IMR-90 (cell line): Measurements from ENCODE around the gene FUT8. TPM values are rescaled to one million over a fixed set of nuclear protein-coding genes. Genes with fewer than 3 reads are reported as not detected.
"Not testable (repeated sequence)": the region's sequence is repeated elsewhere in the genome, so short reads cannot be mapped to it uniquely, and the experiment has no call there.

Experiments
- ATAC-seq: fragments of 200-7000 bp; cut with Tn5 transposase; 2 replicates; pipeline ENCODE4 v1.9.1; 2020; ENCODE audit warnings: low read depth, mild to moderate bottlenecking, moderate library complexity
- BruUV-seq: library from RNA; stranded (reverse); fragments of 400-500 nt; replicated peaks from 2 replicates; lab custom pipeline; 2021; lab: Mats Ljungman, UMichigan
- CTCF ChIA-PET: fragments of 300-600 bp; formaldehyde crosslinking; extraction: SDS; loops from one replicate; lab custom pipeline; 2021; ENCODE audit warnings: antibody characterized with exemption; lab: Yijun Ruan, JAX
- POLR2A ChIA-PET: fragments of 300-600 bp; sonication (Branson Sonifier 250); formaldehyde crosslinking; loops from one replicate; lab custom pipeline; 2022; ENCODE audit warnings: antibody characterized with exemption; ENCODE audit not compliant: unreplicated experiment; lab: Charles Lee
- DNase-seq: peaks from one replicate; pipeline ENCODE4 v3.0.0; 2013
- H2AFZ ChIP-seq: replicated peaks from 2 replicates; pipeline ENCODE3; 2013; ENCODE audit warnings: low read length, mild to moderate bottlenecking; ENCODE audit not compliant: poor library complexity
- H2AK5ac ChIP-seq: 2 replicates; pipeline ENCODE4 v1.6.1; 2013; ENCODE audit warnings: low read depth, low read length, inconsistent platforms
- H2AK9ac ChIP-seq: replicated peaks from 2 replicates; pipeline ENCODE3; 2013; ENCODE audit warnings: mild to moderate bottlenecking, low read depth, low read length, moderate library complexity; ENCODE audit not compliant: poor library complexity
- H2BK120ac ChIP-seq: 2 replicates; pipeline ENCODE4 v1.6.1; 2013; ENCODE audit warnings: low read depth, low read length, inconsistent platforms
- H2BK15ac ChIP-seq: 3 replicates; pipeline ENCODE4 v1.6.1; 2013; ENCODE audit warnings: low read depth, low read length, inconsistent platforms
- H2BK20ac ChIP-seq: 2 replicates; pipeline ENCODE4 v1.6.1; 2013; ENCODE audit warnings: low read depth, mild to moderate bottlenecking, inconsistent platforms, low read length, moderate library complexity
- H2BK5ac ChIP-seq: 2 replicates; pipeline ENCODE4 v1.6.1; 2013; ENCODE audit warnings: mild to moderate bottlenecking, low read depth, low read length, inconsistent platforms; ENCODE audit not compliant: poor library complexity, severe bottlenecking
- H3K14ac ChIP-seq: replicated peaks from 2 replicates; pipeline ENCODE4 v1.6.1; 2013; ENCODE audit warnings: low read depth, low read length, inconsistent platforms
- H3K18ac ChIP-seq: 2 replicates; pipeline ENCODE4 v1.6.1; 2013; ENCODE audit warnings: low read depth, low read length, control low read depth
- H3K23ac ChIP-seq: 2 replicates; pipeline ENCODE4 v1.6.1; 2013; ENCODE audit warnings: low read depth, low read length, inconsistent platforms
- H3K27ac ChIP-seq: 2 replicates; pipeline ENCODE4 v1.5.1; 2013; ENCODE audit warnings: mild to moderate bottlenecking, control low read depth, low read length; ENCODE audit not compliant: insufficient read depth
- H3K27me3 ChIP-seq: 2 replicates; pipeline ENCODE4 v1.6.1; 2013; ENCODE audit warnings: low read length; ENCODE audit not compliant: control insufficient read depth, insufficient read depth
- H3K36me3 ChIP-seq: 2 replicates; pipeline ENCODE4 v1.6.1; 2013; ENCODE audit warnings: low read length, mixed read lengths; ENCODE audit not compliant: control insufficient read depth, insufficient read depth
- H3K4ac ChIP-seq: 2 replicates; pipeline ENCODE4 v1.6.1; 2013; ENCODE audit warnings: low read depth, low read length, inconsistent platforms
- H3K4me1 ChIP-seq: 2 replicates; pipeline ENCODE4 v1.6.1; 2013; ENCODE audit warnings: low read length, mixed read lengths; ENCODE audit not compliant: control insufficient read depth, insufficient read depth
- H3K4me2 ChIP-seq: 2 replicates; pipeline ENCODE4 v1.6.1; 2013; ENCODE audit warnings: low read depth, mild to moderate bottlenecking, control low read depth, low read length, moderate library complexity
- H3K4me3 ChIP-seq: 2 replicates; pipeline ENCODE4 v1.5.1; 2013; ENCODE audit warnings: low read depth, mild to moderate bottlenecking, control low read depth, low read length, moderate library complexity; ENCODE audit not compliant: insufficient read depth
- H3K56ac ChIP-seq: 2 replicates; pipeline ENCODE4 v1.6.1; 2013; ENCODE audit warnings: low read length, inconsistent platforms; ENCODE audit not compliant: insufficient read depth; ENCODE audit errors: extremely low read depth
- H3K79me1 ChIP-seq, 2 experiments: 2 replicates each; pipeline ENCODE4 v1.6.1; 2013; ENCODE audit warnings: low read length in 2 of 2, inconsistent platforms in 1 of 2, low read depth in 1 of 2
- H3K9ac ChIP-seq: 2 replicates; pipeline ENCODE4 v1.6.1; 2013; ENCODE audit warnings: low read depth, low read length, control low read depth
- H3K9me1 ChIP-seq: 2 replicates; pipeline ENCODE4 v1.6.1; 2013; ENCODE audit warnings: low read length, inconsistent platforms; ENCODE audit not compliant: insufficient read depth
- H3K9me3 ChIP-seq: 2 replicates; pipeline ENCODE4 v1.6.1; 2013; ENCODE audit warnings: low read length; ENCODE audit not compliant: control insufficient read depth, insufficient read depth
- H4K20me1 ChIP-seq: 2 replicates; pipeline ENCODE4 v1.6.1; 2013; ENCODE audit warnings: low read length, inconsistent platforms; ENCODE audit not compliant: insufficient read depth
- H4K5ac ChIP-seq: 2 replicates; pipeline ENCODE4 v1.6.1; 2013; ENCODE audit warnings: mild to moderate bottlenecking, low read depth, low read length, control low read depth
- H4K8ac ChIP-seq, 2 experiments: 2 replicates each; pipeline ENCODE4 v1.6.1; 2013; ENCODE audit warnings: low read depth in 2 of 2, low read length in 2 of 2, control low read depth in 1 of 2, inconsistent platforms in 1 of 2
- H4K91ac ChIP-seq: 2 replicates; pipeline ENCODE4 v1.6.1; 2013; ENCODE audit warnings: low read depth, low read length, inconsistent platforms; ENCODE audit not compliant: insufficient read depth
- WGBS, 2 experiments: methylation state at CpG; one replicate each; pipeline versions ENCODE4 v1.1.5 to v1.1.7; 2013; ENCODE audit warnings: missing lambda C conversion rate in 2 of 2; ENCODE audit not compliant: insufficient read length in 1 of 2; ENCODE audit errors: extremely low coverage in 2 of 2; 5-methylcytosine and 5-hydroxymethylcytosine counted together
- dilution Hi-C: fragments of 300-500 bp; cut with HindIII; formaldehyde crosslinking; loops from one replicate; pipeline ENCODE4 v1.14.3; 2018; ENCODE audit warnings: low sequenced_read_pairs; ENCODE audit not compliant: unreplicated experiment
- in situ Hi-C: fragments of 300-500 bp; cut with MboI; formaldehyde crosslinking; loops from 3 replicates; pipeline ENCODE4 v1.14.3; 2019; ENCODE audit warnings: low sequenced_read_pairs, inconsistent platforms, mixed read lengths
- intact Hi-C: fragments of 100-400 bp; cut with micrococcal nuclease; formaldehyde crosslinking; loops from 2 replicates; pipeline ENCODE4 v1.10.0; 2022
- polyA plus RNA-seq, 3 experiments: library from polyadenylated mRNA; depleted of rRNA; stranded (reverse); fragments of >200 nt; gene quantifications; 2 replicates each; pipeline ENCODE4 v1.2.3, GENCODE V29; 2012; ENCODE audit warnings: low replicate concordance in 1 of 3
- total RNA-seq: library from RNA; depleted of rRNA; stranded (reverse); fragments of >200 nt; gene quantifications from 2 replicates; pipeline ENCODE4 v1.2.3, GENCODE V29; 2012

The FUT8 gene
- total and polyA plus RNA-seq, 2 of the 4 experiments (the other 2 are of a cell fraction): 15.6 to 72.9 TPM

DNA sequence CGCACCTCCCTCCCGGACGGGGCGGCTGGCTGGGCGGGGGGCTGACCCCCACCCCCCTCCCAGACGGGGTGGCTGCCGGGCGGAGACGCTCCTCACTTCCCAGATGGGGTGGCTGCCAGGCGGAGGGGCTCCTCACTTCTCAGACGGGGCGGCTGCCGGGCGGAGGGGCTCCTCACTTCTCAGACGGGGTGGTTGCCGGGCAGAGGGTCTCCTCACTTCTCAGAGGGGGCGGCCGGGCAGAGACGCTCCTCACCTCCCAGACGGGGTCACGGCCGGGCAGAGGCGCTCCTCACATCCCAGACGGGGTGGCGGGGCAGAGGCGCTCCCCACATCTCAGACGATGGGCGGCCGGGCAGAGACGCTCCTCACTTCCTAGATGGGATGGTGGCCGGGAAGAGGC lies 280.0 kb downstream of the FUT8 start:
- H3K23ac ChIP-seq, H3K4ac ChIP-seq, H3K27ac ChIP-seq, H3K14ac ChIP-seq, H4K91ac ChIP-seq, H4K5ac ChIP-seq, H2BK120ac ChIP-seq, ATAC-seq, POLR2A ChIA-PET, H4K8ac ChIP-seq, H3K4me2 ChIP-seq, H3K79me1 ChIP-seq, H2BK20ac ChIP-seq, dilution Hi-C loops, H3K4me3 ChIP-seq, H3K4me1 ChIP-seq, H3K36me3 ChIP-seq, H2AFZ ChIP-seq, H2AK9ac ChIP-seq, in situ Hi-C loops, H2BK15ac ChIP-seq, CTCF ChIA-PET, H3K9ac ChIP-seq, H2AK5ac ChIP-seq, H3K9me1 ChIP-seq, H2BK5ac ChIP-seq, H3K56ac ChIP-seq, BruUV-seq, H4K20me1 ChIP-seq, intact Hi-C loops, DNase-seq, H3K9me3 ChIP-seq, H3K27me3 ChIP-seq, H3K18ac ChIP-seq: not testable (repeated sequence)
- no CpG with 5 or more reads among the region's 31 CpGs for WGBS, 2 experiments
